KMS-11 (cell line): ENCODE data around the gene ERO1A.
A peak's percentile ranks its signal among the peaks of the same experiment; 100 is the strongest.

ENCODE experiments used
- H2AFZ ChIP-seq: fragments of 200-600 bp; sonication (generic); 2 replicates; pipeline ENCODE4 v1.6.1; 2016; ENCODE audit warnings: antibody characterized with exemption, mixed run types, low read depth
- H3K27ac ChIP-seq: fragments of 200-600 bp; sonication (generic); 2 replicates; pipeline ENCODE4 v1.6.1; 2016; ENCODE audit warnings: mild to moderate bottlenecking, mixed run types
- H3K27me3 ChIP-seq: fragments of 200-600 bp; sonication (generic); 2 replicates; pipeline ENCODE4 v1.6.1; 2017; ENCODE audit warnings: mild to moderate bottlenecking, low read depth, mixed run types, moderate library complexity; ENCODE audit not compliant: insufficient read depth
- H3K36me3 ChIP-seq: fragments of 200-600 bp; sonication (generic); 2 replicates; pipeline ENCODE4 v1.6.1; 2017; ENCODE audit warnings: mild to moderate bottlenecking, mixed run types; ENCODE audit not compliant: insufficient read depth
- H3K4me1 ChIP-seq: fragments of 200-600 bp; sonication (generic); 2 replicates; pipeline ENCODE4 v1.6.1; 2016; ENCODE audit warnings: mild to moderate bottlenecking, low read depth, mixed run types; ENCODE audit not compliant: poor library complexity, severe bottlenecking
- H3K4me2 ChIP-seq: fragments of 200-600 bp; sonication (generic); 2 replicates; pipeline ENCODE4 v1.7.0; 2016; ENCODE audit warnings: mild to moderate bottlenecking, mixed run types
- H3K4me3 ChIP-seq: fragments of 200-600 bp; sonication (generic); IDR thresholded peaks from 2 replicates; pipeline ENCODE4 v1.6.1; 2017; ENCODE audit warnings: low read depth, low read length, mixed read lengths; ENCODE audit not compliant: insufficient read depth
- H3K79me2 ChIP-seq: fragments of 200-600 bp; sonication (generic); 2 replicates; pipeline ENCODE4 v1.6.1; 2016; ENCODE audit warnings: low read depth, mixed run types; ENCODE audit not compliant: insufficient read depth
- H3K9ac ChIP-seq: fragments of 200-600 bp; sonication (generic); 2 replicates; pipeline ENCODE4 v1.6.1; 2016; ENCODE audit warnings: mild to moderate bottlenecking, mixed run types
- H4K20me1 ChIP-seq: fragments of 200-600 bp; sonication (generic); 2 replicates; pipeline ENCODE4 v1.6.1; 2016; ENCODE audit warnings: mild to moderate bottlenecking, mixed run types; ENCODE audit not compliant: insufficient read depth
- TF ChIP-seq, protein P1 (sequence below): fragments of 200-600 bp; sonication (generic); conservative IDR thresholded peaks from 2 replicates; pipeline ENCODE4 v1.6.1; 2017; ENCODE audit warnings: low read depth, mild to moderate bottlenecking, antibody characterized with exemption, low read length, moderate library complexity, mixed read lengths

The ERO1A gene

DNA sequence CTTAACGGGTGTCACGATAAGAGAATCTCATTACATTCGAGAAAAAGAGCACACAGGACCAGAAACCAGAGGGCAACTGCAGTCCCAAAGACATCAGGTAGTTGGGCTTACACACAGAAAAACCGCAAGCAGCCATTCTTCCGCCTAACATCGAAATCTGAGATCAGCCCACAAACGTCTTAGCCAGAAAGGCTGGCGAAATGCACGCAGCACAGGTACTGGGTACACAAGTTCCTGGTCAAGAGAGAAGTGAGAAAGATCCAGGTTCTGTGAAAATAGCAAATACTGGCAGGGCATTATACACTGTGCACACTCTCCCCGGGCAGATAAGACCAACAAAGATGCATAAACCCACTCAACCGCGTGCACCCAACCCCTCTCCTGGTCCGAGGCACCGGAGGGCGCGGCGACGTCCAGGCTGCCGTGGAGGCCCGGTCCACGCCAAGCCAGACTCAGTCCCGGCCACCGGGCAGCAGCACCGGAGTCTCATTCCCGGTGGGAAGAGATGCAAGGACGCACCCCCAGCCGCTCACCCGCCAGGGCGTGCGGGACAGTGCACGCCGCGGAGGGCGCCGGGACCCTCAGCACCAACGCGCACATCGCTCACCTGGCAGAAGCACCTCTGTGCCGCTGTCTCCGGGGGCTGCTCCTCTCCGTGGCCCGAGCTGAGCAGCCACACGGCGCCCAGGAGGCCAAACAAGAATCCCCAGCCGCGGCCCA lies 437 bp downstream of the ERO1A start:
- TF ChIP-seq, protein P1, sequence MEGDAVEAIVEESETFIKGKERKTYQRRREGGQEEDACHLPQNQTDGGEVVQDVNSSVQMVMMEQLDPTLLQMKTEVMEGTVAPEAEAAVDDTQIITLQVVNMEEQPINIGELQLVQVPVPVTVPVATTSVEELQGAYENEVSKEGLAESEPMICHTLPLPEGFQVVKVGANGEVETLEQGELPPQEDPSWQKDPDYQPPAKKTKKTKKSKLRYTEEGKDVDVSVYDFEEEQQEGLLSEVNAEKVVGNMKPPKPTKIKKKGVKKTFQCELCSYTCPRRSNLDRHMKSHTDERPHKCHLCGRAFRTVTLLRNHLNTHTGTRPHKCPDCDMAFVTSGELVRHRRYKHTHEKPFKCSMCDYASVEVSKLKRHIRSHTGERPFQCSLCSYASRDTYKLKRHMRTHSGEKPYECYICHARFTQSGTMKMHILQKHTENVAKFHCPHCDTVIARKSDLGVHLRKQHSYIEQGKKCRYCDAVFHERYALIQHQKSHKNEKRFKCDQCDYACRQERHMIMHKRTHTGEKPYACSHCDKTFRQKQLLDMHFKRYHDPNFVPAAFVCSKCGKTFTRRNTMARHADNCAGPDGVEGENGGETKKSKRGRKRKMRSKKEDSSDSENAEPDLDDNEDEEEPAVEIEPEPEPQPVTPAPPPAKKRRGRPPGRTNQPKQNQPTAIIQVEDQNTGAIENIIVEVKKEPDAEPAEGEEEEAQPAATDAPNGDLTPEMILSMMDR = no peak
- Histone ChIP-seq H3K27me3 (no peaks in the 10 kb centered on the region), H3K79me2 (peaks cover 47% of the 10 kb centered on the region), H3K36me3 (no peaks in the 10 kb centered on the region), H3K4me2 (peak overlapping the region; percentile 42), H3K9ac (peak overlapping the region; percentile 74; the same call in 1 of the 2 replicates), H4K20me1 (peaks cover 6% of the 10 kb centered on the region), H3K4me3 (no peak overlapping the region), H2AFZ (peak overlapping the region; percentile 45; the same call in 1 of the 2 replicates), H3K27ac (peak overlapping the region; percentile 81), H3K4me1 (peaks cover 36% of the 10 kb centered on the region)

DNA sequence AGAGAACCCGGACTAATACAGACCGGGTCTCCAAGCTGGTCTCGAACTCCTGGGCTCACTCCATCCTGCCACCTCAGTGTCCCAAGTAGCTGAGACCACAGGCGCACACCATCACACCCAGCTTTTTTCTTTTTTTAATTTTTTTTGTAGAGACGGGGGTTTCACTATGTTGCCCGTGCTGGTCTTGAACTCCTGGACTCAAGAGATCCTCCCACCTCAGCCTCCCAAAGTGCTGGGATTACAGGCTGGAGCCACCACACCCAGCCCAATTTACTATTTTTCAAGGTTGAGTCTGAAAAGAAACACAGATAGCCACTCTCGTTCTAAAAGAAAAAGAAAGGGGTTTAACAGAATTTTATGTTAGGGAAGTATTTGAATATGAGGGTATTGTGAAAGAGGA lies 1.8 kb downstream of the ERO1A start:
- H3K4me2 ChIP-seq = peak overlapping the region; percentile 42; the same call in 1 of the 2 replicates
- no peak overlapping the region for H3K9ac ChIP-seq
- H3K36me3 ChIP-seq = no peaks in the 10 kb centered on the region
- peaks cover 37% of the 10 kb centered on the region for H3K4me1 ChIP-seq
- TF ChIP-seq, protein P1 = no peak
- H3K27ac ChIP-seq = no peak overlapping the region
- H2AFZ ChIP-seq = no peak overlapping the region
- no peaks in the 10 kb centered on the region for H3K27me3 ChIP-seq
- no peak overlapping the region for H3K4me3 ChIP-seq
- H3K79me2 ChIP-seq = peaks cover 61% of the 10 kb centered on the region
- H4K20me1 ChIP-seq = peaks cover 6% of the 10 kb centered on the region

DNA sequence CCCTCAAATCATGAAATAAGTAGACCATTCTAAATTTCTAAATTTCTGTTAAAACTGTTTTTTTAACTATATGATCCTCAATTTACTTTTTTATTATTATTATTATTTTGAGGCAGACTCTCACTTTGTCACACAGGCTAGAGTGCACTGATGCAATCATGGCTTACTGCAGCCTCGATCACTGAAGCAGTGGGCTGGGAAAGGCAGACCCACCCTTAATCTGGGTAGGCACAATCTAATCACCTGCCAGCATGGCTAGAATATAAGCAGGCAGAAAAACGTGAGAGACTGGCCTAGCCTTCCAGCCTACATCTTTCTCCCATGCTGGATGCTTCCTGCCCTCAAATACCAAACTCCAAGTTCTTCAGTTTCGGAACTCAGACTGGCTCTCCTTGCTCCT lies 2.3 kb downstream of the ERO1A start:
- H3K27ac ChIP-seq = no peak overlapping the region
- no peak overlapping the region for H3K9ac ChIP-seq
- H3K79me2 ChIP-seq = peaks cover 66% of the 10 kb centered on the region
- H3K4me3 ChIP-seq = no peak overlapping the region
- H3K36me3 ChIP-seq = no peaks in the 10 kb centered on the region
- H2AFZ ChIP-seq = no peak overlapping the region
- peaks cover 6% of the 10 kb centered on the region for H4K20me1 ChIP-seq
- TF ChIP-seq, protein P1 = no peak
- H3K27me3 ChIP-seq = no peaks in the 10 kb centered on the region
- H3K4me2 ChIP-seq = no peak overlapping the region
- peaks cover 37% of the 10 kb centered on the region for H3K4me1 ChIP-seq

DNA sequence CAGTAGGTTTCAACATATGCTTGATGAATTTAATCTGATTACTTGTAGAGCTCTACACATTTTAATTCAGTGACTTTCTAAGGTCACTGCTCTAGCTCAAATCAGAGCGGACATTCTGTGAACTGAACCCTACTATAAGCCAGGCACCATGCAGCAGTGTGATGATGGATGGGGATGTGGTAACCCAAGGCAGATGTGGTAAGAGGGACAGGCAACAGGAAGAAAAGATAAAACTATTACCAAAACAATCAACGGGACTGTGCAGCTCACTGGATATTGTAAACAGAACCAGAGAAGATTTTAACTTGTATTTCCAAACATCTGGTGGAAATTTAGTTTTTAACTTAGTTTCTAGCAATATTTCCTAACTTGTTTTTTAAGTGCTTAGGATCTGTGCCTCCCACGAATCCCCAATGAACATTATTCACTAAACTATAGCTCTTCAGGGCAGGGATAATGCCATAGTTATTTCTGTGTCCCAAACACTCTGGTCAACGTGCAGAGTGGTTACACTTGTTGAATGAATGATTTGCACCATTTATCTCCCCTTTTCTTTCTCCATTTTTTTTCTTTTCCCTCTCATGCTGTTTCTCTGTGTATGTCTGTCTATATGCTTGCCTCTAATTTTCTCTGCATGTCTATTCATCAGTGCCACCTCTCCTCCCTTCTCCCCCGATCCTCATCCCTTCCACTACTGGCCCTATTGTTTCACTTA lies 3.0 kb downstream of the ERO1A start:
- TF ChIP-seq, protein P1 = no peak
- H3K36me3 ChIP-seq = no peaks in the 10 kb centered on the region
- no peak overlapping the region for H3K9ac ChIP-seq
- peak overlapping the region; percentile 13; the same call in 1 of the 2 replicates for H3K4me2 ChIP-seq
- H3K27me3 ChIP-seq = no peaks in the 10 kb centered on the region
- no peak overlapping the region for H3K4me3 ChIP-seq
- H3K27ac ChIP-seq = no peak overlapping the region
- H2AFZ ChIP-seq = no peak overlapping the region
- H3K4me1 ChIP-seq = peaks cover 37% of the 10 kb centered on the region
- H4K20me1 ChIP-seq = peaks cover 6% of the 10 kb centered on the region
- H3K79me2 ChIP-seq = peaks cover 68% of the 10 kb centered on the region
